ENCODE data around the gene IFITM1. TPM values are rescaled to one million over a fixed set of nuclear protein-coding genes. Genes with fewer than 3 reads are reported as not detected.
A peak's percentile ranks its signal among the peaks of the same experiment; 100 is the strongest.

IFITM1 gene
- total and polyA plus RNA-seq, 2 of the 13 experiments (the other 11 are each of a cell fraction or from before 2014, with no cell fraction given) = 0.38 to 11.1 TPM

- Histone ChIP-seq H3K79me2 (ENCODE audit: insufficient read depth, low read length) (no peaks in the 10 kb centered on the region), H3K36me3 (replicated peaks in 1 of 2; ENCODE audit: control insufficient read depth in 1 of 2, insufficient read depth in 2 of 2, low read length in 2 of 2) (no peaks in the 10 kb centered on the region), H3K9me3 (ENCODE audit: low read length) (no peaks in the 10 kb centered on the region), H4K20me1 (ENCODE audit: insufficient read depth, low read length) (no peaks in the 10 kb centered on the region), H3K4me1 (ENCODE audit: insufficient read depth, low read length) (peaks cover 56% of the 10 kb centered on the region), H2AFZ (ENCODE audit: low read length) (no peak overlapping the region), H3K27me3 (ENCODE audit: control insufficient read depth in 1 of 2, insufficient read depth in 2 of 2, low read length in 2 of 2) (no peaks in the 10 kb centered on the region; a peak in 2 of 5 replicates), H3K9ac (ENCODE audit: insufficient read depth, low read depth, low read length) (peak overlapping the region; percentile 34; the same call in 1 of the 2 replicates), H3K4me3 (replicated peaks in 1 of 3; ENCODE audit: insufficient read depth in 1 of 3, low read depth in 2 of 3, low read length in 3 of 3) (no peak overlapping the region), H3K27ac (ENCODE audit: extremely low read length, insufficient read depth, low read length) (peak overlapping the region; percentile 36), H3K4me2 (ENCODE audit: low read depth, low read length) (no peak overlapping the region; the same call in 1 of the 2 replicates)
- no TSS peak for BruUV-seq (replicated peaks)
- WGBS (ENCODE audit: low lambda C conversion rate) = 96% methylated on average over 8 of the region's 14 CpGs
- DNase-seq (ENCODE audit: low spot score) (no peak), FAIRE-seq (no peak), ATAC-seq (no peak)
- intact Hi-C loops (cut with micrococcal nuclease; ENCODE audit: unreplicated experiment) = no loop called here
- ChIA-PET POLR2A (interaction anchor here (1.2 to 3.8 kb wide), 7 partner anchors 9 to 123 kb away, joined by 3 to 74 read pairs (median 5); partner anchors contain the start of genes BET1L, IFITM2 and RIC8A), CTCF (ENCODE audit: low intra/inter-chr PET ratio, low total read pairs) (no interaction called here)
- in situ Hi-C loops (cut with HindIII; ENCODE audit: extremely low pct_ligation_motif_present, low pct_unique_long_range_greater_than_20kb) = no loop called here
- TF ChIP-seq RBFOX2 (IDR thresholded peaks at IDR 0.05; ENCODE audit: low read depth, low read length) (peak; percentile 40; the same call in 1 of the 2 replicates), PHF20 (CRISPR knock-in tag; IDR thresholded peaks at IDR 0.05) (no peak), BRD4 (CRISPR knock-in tag; IDR thresholded peaks at IDR 0.05) (0 out of 2 replicates have a peak, but pooled peaks have one; percentile 17), AGO2 (optimal IDR thresholded peaks at IDR 0.05; ENCODE audit: low read depth, low read length) (peak; percentile 88), CHD4 (IDR thresholded peaks at IDR 0.05; ENCODE audit: borderline replicate concordance, low read length) (no peak)
- TF ChIP-seq, protein P1, sequence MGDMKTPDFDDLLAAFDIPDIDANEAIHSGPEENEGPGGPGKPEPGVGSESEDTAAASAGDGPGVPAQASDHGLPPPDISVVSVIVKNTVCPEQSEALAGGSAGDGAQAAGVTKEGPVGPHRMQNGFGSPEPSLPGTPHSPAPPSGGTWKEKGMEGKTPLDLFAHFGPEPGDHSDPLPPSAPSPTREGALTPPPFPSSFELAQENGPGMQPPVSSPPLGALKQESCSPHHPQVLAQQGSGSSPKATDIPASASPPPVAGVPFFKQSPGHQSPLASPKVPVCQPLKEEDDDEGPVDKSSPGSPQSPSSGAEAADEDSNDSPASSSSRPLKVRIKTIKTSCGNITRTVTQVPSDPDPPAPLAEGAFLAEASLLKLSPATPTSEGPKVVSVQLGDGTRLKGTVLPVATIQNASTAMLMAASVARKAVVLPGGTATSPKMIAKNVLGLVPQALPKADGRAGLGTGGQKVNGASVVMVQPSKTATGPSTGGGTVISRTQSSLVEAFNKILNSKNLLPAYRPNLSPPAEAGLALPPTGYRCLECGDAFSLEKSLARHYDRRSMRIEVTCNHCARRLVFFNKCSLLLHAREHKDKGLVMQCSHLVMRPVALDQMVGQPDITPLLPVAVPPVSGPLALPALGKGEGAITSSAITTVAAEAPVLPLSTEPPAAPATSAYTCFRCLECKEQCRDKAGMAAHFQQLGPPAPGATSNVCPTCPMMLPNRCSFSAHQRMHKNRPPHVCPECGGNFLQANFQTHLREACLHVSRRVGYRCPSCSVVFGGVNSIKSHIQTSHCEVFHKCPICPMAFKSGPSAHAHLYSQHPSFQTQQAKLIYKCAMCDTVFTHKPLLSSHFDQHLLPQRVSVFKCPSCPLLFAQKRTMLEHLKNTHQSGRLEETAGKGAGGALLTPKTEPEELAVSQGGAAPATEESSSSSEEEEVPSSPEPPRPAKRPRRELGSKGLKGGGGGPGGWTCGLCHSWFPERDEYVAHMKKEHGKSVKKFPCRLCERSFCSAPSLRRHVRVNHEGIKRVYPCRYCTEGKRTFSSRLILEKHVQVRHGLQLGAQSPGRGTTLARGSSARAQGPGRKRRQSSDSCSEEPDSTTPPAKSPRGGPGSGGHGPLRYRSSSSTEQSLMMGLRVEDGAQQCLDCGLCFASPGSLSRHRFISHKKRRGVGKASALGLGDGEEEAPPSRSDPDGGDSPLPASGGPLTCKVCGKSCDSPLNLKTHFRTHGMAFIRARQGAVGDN (CRISPR knock-in tag; IDR thresholded peaks at IDR 0.05) = peak; percentile 55
Observed at GRCh38 chr11:330307-330693, 16.5 kb downstream of the IFITM1 start.
